ENCODE results near the gene APBB1.

DNA sequence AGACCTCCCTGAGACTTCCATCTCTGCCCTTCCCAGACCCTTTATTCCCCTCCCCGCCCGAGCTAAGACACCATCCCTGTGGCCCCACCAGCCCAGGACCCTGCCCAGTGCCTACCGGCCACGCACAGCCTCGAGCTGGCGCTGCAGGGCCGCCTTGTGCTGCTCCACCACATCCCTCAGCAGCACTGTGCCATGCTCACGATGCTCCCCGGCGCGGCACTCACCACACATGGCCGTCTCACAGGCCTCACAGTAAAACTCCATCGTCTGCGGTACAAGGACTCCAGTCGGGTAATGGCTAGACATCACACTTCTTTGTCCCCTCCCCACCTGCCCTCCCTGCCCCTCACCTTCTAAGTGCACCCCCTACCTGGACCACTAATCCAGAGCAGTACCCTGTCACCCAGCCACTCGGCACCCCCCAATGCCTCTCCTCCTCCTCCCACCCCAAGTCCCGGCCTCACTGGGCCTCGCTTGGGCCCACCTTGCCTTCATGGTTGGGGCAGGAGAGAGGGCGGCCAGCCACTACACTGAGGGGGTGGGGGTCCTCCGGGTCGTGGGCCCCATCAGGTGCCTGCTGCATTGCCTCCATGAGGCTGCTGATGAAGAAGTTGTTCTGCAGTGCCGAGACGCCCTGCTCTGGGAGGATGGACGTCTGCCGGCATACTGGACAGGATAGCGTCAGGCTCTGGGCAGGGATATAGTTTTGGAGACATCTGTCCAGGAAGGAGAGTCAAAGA lies 38.9 kb upstream of the APBB1 start:
- TF ChIP-seq CTCF (IDR thresholded peaks at IDR 0.05), result no peak
- no peak for TF ChIP-seq POLR2A (IDR thresholded peaks at IDR 0.05)

Data from Peyer's patch (tissue), 4 donors.